GM18517 (cell line): ENCODE data around the gene ATRNL1.

Experiments
- ATAC-seq: cut with Tn5 transposase; IDR thresholded peaks from one replicate; pipeline ENCODE4 v1.9.1; 2021; ENCODE audit warnings: mild to moderate bottlenecking, moderate library complexity; ENCODE audit not compliant: unreplicated experiment

The ATRNL1 gene

DNA sequence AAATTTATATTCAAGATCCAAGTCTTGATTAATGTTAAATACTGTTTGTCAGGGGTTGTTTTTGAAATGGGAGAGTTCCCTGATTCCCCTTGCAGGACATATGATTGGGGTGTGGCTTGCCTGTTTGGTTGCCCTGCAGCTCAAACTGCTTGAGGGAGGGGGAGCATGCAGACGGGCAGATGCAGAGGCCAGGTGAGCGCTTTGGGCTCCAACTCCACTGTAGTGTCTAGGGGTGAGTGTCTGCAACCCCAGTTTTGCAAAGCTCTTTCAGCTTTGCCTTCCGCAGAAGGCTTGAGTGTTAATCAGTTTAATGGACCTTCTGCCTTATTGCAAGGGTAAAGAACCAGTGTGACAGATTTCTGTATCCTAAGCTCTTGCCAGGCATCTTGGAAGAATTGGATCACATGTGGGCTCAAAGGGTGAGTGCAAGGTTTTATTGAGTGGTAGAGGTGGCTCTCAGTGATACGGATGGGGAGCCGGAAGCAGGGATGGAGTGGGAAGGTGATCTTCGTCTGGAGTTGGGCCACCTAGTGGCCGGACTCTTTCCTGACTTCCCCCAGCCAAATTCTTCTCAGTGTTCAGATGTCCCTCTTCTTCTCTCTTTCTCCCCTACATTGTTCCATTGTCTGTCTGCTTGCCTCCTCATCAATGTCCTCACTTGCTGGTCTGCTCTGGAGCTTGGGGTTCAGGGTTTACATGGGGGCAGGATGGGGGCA, 479.7 kb downstream of the ATRNL1 start:
- no peak for ATAC-seq

- no peak for ATAC-seq
Measured at GRCh38 chr10:115580239-115580638, 487.1 kb downstream of the ATRNL1 start.

GRCh38 chr10:115593060-115593459, 499.9 kb downstream of the ATRNL1 start:
- no peak for ATAC-seq

DNA sequence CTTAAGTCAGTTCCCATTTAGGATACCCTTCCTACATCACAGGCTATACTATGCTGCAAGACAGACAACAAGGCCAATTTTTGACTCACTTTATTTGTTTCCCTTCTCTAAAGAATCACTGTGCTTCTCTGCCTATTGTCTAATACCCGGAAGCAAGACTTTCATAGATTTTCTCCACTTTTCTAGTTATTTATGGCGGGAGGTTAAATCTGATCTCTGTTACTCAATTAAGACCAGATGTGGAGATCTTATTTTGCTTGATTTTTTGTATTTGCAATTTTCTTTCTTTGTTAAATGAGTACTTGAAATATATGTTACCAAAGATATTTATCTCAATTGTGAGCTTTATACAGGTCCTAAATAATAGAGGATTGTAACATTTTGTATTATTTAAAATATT, 511.5 kb downstream of the ATRNL1 start:
- ATAC-seq = no peak

DNA sequence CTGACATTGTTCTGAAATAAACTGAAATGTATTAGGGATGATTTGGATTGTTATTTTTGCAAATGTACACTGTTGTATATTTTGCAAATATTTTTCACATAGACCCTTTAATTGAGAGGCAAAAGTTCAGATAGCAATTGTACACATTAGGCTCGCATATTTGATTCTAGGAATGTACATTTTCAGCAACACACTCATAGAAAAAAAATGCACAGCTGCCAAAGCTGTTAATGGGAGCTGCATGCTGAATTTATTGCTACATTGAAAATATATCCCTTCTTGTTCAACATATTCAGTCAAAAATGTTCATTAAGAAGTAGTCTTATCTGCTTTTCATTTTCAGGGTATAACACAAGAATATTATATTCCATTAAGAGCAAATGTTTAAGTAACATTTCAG, 512.9 kb downstream of the ATRNL1 start:
- no peak for ATAC-seq

DNA sequence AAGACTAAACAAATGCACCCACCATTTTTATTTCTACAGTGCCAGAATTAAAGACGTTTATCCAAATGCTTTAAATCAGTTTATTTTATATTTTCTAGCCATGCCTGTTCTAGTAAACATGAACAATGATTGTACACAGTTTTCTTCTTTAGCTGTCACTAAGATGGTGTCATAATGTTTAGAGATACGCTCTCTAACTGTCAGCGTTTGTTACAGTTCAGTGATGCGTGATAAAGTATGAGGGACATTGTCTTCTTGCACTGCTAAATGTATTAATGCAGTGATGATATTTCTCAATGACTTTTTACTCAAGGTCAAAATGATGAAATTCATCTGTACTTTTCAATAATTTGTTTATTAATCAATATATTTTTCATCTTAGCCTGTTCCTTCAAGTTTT, 513.6 kb downstream of the ATRNL1 start:
- ATAC-seq = no peak

- ATAC-seq = no peak
Measured at GRCh38 chr10:115624448-115624847, 531.3 kb downstream of the ATRNL1 start.

- no peak for ATAC-seq
Measured at GRCh38 chr10:115628616-115629015, 535.5 kb downstream of the ATRNL1 start.

- ATAC-seq = no peak
Measured at GRCh38 chr10:115638246-115638645, 545.1 kb downstream of the ATRNL1 start.

DNA sequence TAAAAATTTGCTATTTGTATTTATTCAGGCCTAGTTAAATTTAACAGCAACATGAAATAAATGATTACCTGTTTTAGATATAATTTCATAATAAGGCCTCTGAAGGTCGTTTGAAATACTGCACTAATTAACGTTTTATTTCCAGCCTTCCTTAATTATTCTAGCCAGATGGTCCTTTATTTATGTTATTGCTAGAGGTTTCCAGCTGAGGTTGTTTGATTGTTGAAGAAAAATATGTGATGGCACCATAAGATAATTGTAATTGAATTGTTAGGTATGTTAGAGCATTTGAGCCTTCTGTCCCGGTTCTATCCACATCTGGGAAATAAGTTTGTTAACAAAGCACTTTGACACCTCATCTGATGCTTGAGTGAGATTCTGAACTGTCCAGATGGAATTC, 556.1 kb downstream of the ATRNL1 start:
- no peak for ATAC-seq

DNA sequence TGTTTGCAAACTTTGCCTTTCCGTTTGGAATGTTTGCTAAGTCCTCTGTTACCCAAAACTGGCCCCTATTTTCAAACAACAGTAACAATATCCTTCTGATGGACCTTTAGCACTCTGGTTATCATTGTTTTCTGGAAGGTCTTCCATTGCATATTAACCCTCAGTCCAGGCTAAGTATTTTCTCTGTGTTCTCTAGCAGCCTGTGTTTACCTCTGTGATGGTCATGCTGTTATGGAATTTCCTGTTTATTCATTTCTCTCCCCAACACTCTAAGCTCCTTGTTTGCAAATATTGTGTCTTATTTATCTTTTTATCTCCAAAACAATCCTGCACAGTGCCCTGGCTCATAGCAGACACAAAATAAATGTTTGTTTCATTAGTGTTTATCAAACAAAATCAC, 560.3 kb downstream of the ATRNL1 start:
- no peak for ATAC-seq

GRCh38 chr10:115654961-115655360, 561.8 kb downstream of the ATRNL1 start:
- ATAC-seq = no peak

DNA sequence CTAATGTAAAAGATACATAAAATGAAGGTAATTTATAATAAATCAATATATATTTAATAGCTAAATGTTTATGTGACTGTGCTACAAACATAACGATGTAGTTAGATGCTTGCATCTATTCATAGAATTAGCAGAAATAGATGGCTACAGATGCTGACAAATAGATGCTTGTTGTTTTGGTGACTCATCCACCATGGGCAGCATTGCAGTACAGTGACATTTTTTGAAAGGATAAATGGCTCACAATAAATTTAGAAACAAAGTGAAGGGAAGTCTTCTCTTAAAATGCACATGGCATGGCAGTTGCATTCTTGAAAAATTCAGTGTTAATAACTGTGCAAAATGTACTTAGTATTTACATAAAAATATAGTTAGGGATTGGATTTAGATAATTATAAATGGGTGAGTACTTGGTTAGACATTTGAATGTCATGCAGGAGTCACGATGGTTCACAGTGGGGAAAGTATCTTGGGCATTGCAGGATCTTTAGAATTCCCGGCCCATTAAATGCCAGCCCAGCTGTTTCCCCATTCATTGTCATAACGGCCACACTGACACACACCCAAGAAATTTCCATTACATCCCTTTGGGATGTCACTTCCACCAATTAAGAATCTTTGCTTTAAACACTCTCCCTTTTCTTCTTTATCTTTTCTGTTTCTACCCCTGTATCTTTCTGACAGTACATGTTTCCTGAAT, 564.1 kb downstream of the ATRNL1 start:
- ATAC-seq = no peak

- ATAC-seq = no peak
Measured at GRCh38 chr10:115659616-115660015, 566.5 kb downstream of the ATRNL1 start.

DNA sequence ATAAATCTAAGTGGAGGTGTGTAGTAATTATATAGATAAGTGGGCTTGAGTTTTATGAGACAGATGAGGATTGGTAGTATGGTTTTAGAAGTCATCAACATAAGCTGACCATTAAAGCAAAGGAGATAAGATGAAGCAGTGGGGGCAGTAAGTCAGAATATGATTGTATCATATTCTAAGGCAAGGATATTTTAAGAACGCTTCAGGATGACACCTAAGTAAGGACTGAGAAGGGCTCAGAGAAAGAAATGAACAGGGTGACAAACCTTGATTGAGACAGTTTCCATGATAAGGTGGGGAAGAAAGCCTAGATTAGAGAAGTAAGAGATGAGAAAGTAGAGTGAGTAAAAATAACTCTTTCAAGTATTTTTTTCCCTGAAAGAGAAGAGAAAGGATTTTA, 567.2 kb downstream of the ATRNL1 start:
- no peak for ATAC-seq

DNA sequence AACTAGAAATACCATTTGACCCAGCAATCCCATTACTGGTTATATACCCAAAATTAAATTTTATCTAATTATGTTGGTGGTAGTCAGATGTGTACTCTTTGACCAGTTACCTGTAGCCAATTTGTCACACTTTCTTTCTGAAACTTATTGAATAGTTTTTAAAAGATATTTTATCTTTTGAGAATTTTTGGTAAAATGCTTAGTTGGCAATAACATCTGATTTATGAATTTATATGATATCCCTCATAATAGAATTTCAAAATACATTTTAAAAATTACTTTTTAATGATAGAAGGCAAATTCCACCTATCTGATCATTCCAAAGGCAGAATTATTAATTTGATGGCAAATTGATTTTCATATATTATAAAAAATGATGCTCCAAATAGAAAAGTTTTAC, 569.3 kb downstream of the ATRNL1 start:
- no peak for ATAC-seq

GRCh38 chr10:115665549-115665948, 572.4 kb downstream of the ATRNL1 start:
- no peak for ATAC-seq

- ATAC-seq = no peak
Measured at GRCh38 chr10:115674496-115674895, 581.3 kb downstream of the ATRNL1 start.

- ATAC-seq = no peak
Measured at GRCh38 chr10:115696747-115697146, 603.6 kb downstream of the ATRNL1 start.

- ATAC-seq = no peak
Measured at GRCh38 chr10:115706026-115706425, 612.9 kb downstream of the ATRNL1 start.

DNA sequence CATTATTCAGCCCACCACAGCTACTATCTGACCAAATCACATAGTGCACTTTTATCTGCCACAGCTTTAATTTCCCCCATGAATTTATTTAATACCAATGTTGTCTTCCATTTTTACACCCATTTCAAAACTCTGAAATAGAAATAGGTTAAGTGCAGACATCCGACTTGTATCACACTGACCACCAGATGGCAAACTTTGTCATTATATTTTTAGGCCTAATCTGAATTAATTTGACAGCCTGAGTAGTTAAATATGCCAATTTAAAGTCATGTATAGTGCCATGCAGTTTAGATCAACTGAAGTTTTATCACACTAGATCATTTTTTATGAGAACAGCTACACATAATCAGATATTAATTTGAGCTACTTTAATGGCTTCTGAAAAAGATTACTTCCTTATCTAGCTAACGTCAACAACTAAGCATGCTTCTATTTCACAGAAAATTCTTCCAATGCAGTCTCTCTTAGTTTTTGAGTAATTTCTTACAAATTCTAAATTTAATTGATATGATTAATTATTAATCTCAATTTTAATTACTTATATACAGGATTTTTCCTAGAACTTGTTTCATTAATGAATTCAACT, 613.4 kb downstream of the ATRNL1 start:
- ATAC-seq = no peak

DNA sequence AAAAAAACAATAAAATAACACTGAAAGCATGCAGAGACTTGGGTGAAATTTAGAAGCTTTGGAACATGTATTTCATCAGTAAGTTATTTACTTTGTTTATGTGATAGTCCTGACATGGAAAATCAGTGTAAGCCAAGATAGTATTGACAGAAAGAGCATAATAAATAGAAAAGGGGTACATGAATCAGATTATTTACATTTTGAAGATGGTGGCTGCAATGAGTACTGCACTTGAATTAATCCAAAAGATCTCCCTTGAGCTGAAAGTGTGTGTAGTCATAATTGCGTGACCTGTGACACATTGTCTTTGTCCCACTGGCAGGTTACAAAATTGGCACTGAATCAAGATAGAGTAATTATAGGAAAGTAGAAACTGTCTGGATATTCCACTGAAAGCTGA, 617.0 kb downstream of the ATRNL1 start:
- ATAC-seq = no peak
